HS-27A (cell line): ENCODE results near the gene SELENOW.
"Not testable (repeated sequence)": the region's sequence is repeated elsewhere in the genome, so short reads cannot be mapped to it uniquely, and the experiment has no call there.

ENCODE experiments used
- DNase-seq: peaks from one replicate; pipeline ENCODE4 v3.0.0-alpha.2; 2012; ENCODE audit warnings: low read depth, missing footprints

The SELENOW gene

GRCh38 chr19:47786566-47786965 is 8.1 kb downstream of the SELENOW start:
- no peak for DNase-seq

- DNase-seq = not testable (repeated sequence)
Measured at GRCh38 chr19:47787307-47787706, 8.8 kb downstream of the SELENOW start.

- not testable (repeated sequence) for DNase-seq
Measured at GRCh38 chr19:47789811-47790210, 11.3 kb downstream of the SELENOW start.

GRCh38 chr19:47790398-47790814 is 11.9 kb downstream of the SELENOW start:
- no peak for DNase-seq

- DNase-seq = no peak
Measured at GRCh38 chr19:47792616-47793015, 14.1 kb downstream of the SELENOW start.

GRCh38 chr19:47794526-47794925 is 16.0 kb downstream of the SELENOW start:
- DNase-seq = no peak

GRCh38 chr19:47796785-47797184 is 18.3 kb downstream of the SELENOW start:
- no peak for DNase-seq

GRCh38 chr19:47797996-47798903 is 19.7 kb downstream of the SELENOW start:
- no peak for DNase-seq

- DNase-seq = no peak
Measured at GRCh38 chr19:47798904-47799266, 20.4 kb downstream of the SELENOW start.

- DNase-seq = no peak
Measured at GRCh38 chr19:47801270-47801669, 22.8 kb downstream of the SELENOW start.

GRCh38 chr19:47802521-47803043 is 24.1 kb downstream of the SELENOW start:
- no peak for DNase-seq

- DNase-seq = not testable (repeated sequence)
Measured at GRCh38 chr19:47803148-47803547, 24.6 kb downstream of the SELENOW start.

- not testable (repeated sequence) for DNase-seq
Measured at GRCh38 chr19:47803671-47804070, 25.2 kb downstream of the SELENOW start.

- not testable (repeated sequence) for DNase-seq
Measured at GRCh38 chr19:47804451-47804850, 25.9 kb downstream of the SELENOW start, which contains the start of gene TPRX1. TPRX1 (minus strand) TSS chr19:47804551; CDS start chr19:47804539, 12 bp downstream.

GRCh38 chr19:47805313-47805712 is 26.8 kb downstream of the SELENOW start:
- DNase-seq = no peak

GRCh38 chr19:47806435-47806834 is 27.9 kb downstream of the SELENOW start:
- DNase-seq = no peak

- DNase-seq = peak; percentile 27
Measured at GRCh38 chr19:47813304-47813994, 34.9 kb downstream of the SELENOW start.

GRCh38 chr19:47813995-47814328 is 35.5 kb downstream of the SELENOW start:
- no peak for DNase-seq

GRCh38 chr19:47816270-47816669 is 37.8 kb downstream of the SELENOW start:
- DNase-seq = not testable (repeated sequence)

GRCh38 chr19:47818221-47818620 is 39.7 kb downstream of the SELENOW start:
- not testable (repeated sequence) for DNase-seq

- no peak for DNase-seq
Measured at GRCh38 chr19:47819858-47820257, 41.4 kb downstream of the SELENOW start.

- DNase-seq = no peak
Measured at GRCh38 chr19:47820410-47820809, 41.9 kb downstream of the SELENOW start.

- no peak for DNase-seq
Measured at GRCh38 chr19:47821460-47822020, 43.0 kb downstream of the SELENOW start, which contains the start of gene CRX. CRX (plus strand) TSS chr19:47821937; CDS start chr19:47834444, 12,507 bp downstream.
